ENCODE results near the gene SEC31B. TPM values are rescaled to one million over a fixed set of nuclear protein-coding genes. Genes with fewer than 3 reads are reported as not detected.

Gene SEC31B
- total RNA-seq, 2 donors from 2014 or later, result 9.0 to 13.6 TPM

DNA sequence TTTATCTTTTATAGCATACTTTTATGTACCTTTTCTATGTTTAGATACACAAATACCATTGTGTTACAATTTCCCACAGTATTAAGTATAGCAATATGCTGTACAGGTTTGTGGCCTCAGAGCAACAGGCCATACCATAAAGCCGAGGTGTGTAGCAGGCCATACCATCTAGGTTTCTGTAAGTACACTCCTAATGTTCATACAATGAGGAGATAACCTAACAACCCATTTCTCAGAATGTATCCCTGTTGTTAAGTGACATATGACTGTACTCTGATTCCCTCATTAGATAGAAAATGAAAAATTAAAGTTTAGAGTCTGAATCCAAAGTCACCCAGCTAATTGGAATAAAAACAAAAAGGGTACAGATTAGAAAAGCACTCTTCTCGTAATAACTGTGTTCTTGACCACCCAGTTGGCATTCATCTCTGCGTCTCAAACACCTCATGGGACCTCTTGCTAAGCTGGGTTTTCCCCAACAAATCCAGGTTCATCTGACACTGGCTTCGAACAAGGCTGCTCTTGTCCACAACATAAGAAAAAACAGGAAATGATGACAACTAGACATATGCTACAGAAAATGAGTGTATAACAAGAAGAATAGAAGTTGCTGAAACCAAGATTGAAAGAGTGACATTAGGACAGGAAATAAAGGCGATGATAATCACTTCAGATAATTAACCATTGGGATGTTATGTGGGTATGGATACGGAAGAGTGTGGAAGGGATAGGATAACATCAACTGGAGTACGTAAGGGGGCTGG lies 8.6 kb upstream of the SEC31B start:
- Mint-ChIP-seq H3K27ac (no peak overlapping the region), H3K9me3 (no peaks in the 10 kb centered on the region), H3K4me3 (peak overlapping the region; percentile 93), H3K27me3 (ENCODE audit: insufficient read depth) (no peaks in the 10 kb centered on the region), H3K36me3 (ENCODE audit: low read depth) (peaks cover 34% of the 10 kb centered on the region), H3K4me1 (peaks cover 9% of the 10 kb centered on the region)
- H3K4me1 ChIP-seq (ENCODE audit: control insufficient read depth, insufficient read depth, low read length), result no peaks in the 10 kb centered on the region
- no peaks in the 10 kb centered on the region for H3K9me3 ChIP-seq (ENCODE audit: control insufficient read depth, low read length)
- no peak overlapping the region for H3K9ac ChIP-seq (ENCODE audit: extremely low read depth, low read length, poor library complexity, severe bottlenecking)
- H3K4me3 ChIP-seq (ENCODE audit: low read length), result peak overlapping the region; percentile 95
- no peak for DNase-seq
- WGBS, 2 experiments (ENCODE audit: insufficient coverage in 1 of 2, insufficient read length in 1 of 2), result 94% methylated on average over 5 to 7 of the region's 7 CpGs
- H3K36me3 ChIP-seq (ENCODE audit: control insufficient read depth, insufficient read depth, low read length), result peaks cover 42% of the 10 kb centered on the region
- H3K27me3 ChIP-seq (ENCODE audit: control insufficient read depth, insufficient read depth, low read length, poor library complexity, severe bottlenecking), result no peaks in the 10 kb centered on the region
- H3K27ac ChIP-seq (ENCODE audit: low read depth, low read length), result no peak overlapping the region
- TF ChIP-seq, protein P1, sequence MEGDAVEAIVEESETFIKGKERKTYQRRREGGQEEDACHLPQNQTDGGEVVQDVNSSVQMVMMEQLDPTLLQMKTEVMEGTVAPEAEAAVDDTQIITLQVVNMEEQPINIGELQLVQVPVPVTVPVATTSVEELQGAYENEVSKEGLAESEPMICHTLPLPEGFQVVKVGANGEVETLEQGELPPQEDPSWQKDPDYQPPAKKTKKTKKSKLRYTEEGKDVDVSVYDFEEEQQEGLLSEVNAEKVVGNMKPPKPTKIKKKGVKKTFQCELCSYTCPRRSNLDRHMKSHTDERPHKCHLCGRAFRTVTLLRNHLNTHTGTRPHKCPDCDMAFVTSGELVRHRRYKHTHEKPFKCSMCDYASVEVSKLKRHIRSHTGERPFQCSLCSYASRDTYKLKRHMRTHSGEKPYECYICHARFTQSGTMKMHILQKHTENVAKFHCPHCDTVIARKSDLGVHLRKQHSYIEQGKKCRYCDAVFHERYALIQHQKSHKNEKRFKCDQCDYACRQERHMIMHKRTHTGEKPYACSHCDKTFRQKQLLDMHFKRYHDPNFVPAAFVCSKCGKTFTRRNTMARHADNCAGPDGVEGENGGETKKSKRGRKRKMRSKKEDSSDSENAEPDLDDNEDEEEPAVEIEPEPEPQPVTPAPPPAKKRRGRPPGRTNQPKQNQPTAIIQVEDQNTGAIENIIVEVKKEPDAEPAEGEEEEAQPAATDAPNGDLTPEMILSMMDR (conservative IDR thresholded peaks at IDR 0.05), result no peak

DNA sequence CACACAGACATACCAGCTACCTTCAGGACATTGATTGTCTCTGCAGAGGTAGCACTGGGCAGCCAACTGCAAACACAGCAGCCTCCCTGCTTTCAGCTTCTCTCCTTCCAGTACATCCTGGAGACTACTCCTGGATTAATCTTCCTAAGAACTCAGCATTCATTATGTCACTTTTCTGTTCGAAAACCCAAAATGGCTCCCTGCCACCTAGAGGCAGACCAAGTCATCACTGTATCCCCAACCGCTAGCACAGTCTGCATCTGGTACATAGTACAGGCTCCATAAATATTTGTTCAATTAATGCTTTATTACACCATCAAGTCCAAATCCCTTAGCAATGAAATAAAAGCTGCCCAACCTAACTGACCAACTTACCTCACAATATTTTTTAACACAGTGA lies 5.0 kb upstream of the SEC31B start:
- TF ChIP-seq, protein P1 (conservative IDR thresholded peaks at IDR 0.05), result peak; percentile 54
- WGBS, 2 experiments (ENCODE audit: insufficient coverage in 1 of 2, insufficient read length in 1 of 2), result 95 to 100% methylated on average over 1 to 2 of the region's 2 CpGs
- H3K4me3 Mint-ChIP-seq, result no peak overlapping the region
- no peak overlapping the region for H3K27ac Mint-ChIP-seq
- H3K36me3 ChIP-seq (ENCODE audit: control insufficient read depth, insufficient read depth, low read length), result peaks cover 53% of the 10 kb centered on the region
- peaks cover 18% of the 10 kb centered on the region for H3K27me3 Mint-ChIP-seq (ENCODE audit: insufficient read depth)
- H3K4me3 ChIP-seq (ENCODE audit: low read length), result no peak overlapping the region
- peaks cover 4% of the 10 kb centered on the region for H3K4me1 ChIP-seq (ENCODE audit: control insufficient read depth, insufficient read depth, low read length)
- H3K9me3 Mint-ChIP-seq, result no peaks in the 10 kb centered on the region
- no peaks in the 10 kb centered on the region for H3K9me3 ChIP-seq (ENCODE audit: control insufficient read depth, low read length)
- H3K27me3 ChIP-seq (ENCODE audit: control insufficient read depth, insufficient read depth, low read length, poor library complexity, severe bottlenecking), result peaks cover 13% of the 10 kb centered on the region
- peaks cover 34% of the 10 kb centered on the region for H3K36me3 Mint-ChIP-seq (ENCODE audit: low read depth)
- H3K27ac ChIP-seq (ENCODE audit: low read depth, low read length), result no peak overlapping the region
- H3K4me1 Mint-ChIP-seq, result peaks cover 5% of the 10 kb centered on the region
- H3K9ac ChIP-seq (ENCODE audit: extremely low read depth, low read length, poor library complexity, severe bottlenecking), result no peak overlapping the region
- no peak for DNase-seq

DNA sequence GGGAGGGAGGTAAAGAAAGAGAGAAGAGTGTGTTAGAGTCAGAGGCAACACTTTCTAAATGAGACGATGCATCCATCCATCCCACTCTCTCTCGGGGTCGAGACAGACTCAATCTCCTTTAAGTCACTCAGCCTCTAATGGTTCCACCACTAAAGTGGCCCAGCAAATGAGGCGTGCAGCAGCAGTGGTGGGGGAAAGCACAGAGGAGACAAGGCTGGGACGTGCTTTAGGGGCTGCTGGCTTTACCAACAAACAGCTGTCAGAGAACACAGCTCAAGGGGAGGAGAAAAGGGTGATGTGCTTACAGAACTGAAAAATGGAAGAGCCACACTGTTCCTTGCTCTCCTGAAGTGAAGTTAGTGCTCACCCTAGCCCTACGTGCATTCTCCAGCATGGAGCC lies 4.5 kb upstream of the SEC31B start:
- peaks cover 7% of the 10 kb centered on the region for H3K4me1 Mint-ChIP-seq
- peaks cover 53% of the 10 kb centered on the region for H3K36me3 ChIP-seq (ENCODE audit: control insufficient read depth, insufficient read depth, low read length)
- TF ChIP-seq, protein P1 (conservative IDR thresholded peaks at IDR 0.05), result no peak
- no peak overlapping the region for H3K27ac ChIP-seq (ENCODE audit: low read depth, low read length)
- DNase-seq, result no peak
- peaks cover 20% of the 10 kb centered on the region for H3K27me3 Mint-ChIP-seq (ENCODE audit: insufficient read depth)
- peaks cover 34% of the 10 kb centered on the region for H3K36me3 Mint-ChIP-seq (ENCODE audit: low read depth)
- peaks cover 4% of the 10 kb centered on the region for H3K4me1 ChIP-seq (ENCODE audit: control insufficient read depth, insufficient read depth, low read length)
- no peaks in the 10 kb centered on the region for H3K9me3 ChIP-seq (ENCODE audit: control insufficient read depth, low read length)
- no peak overlapping the region for H3K4me3 Mint-ChIP-seq
- no peak overlapping the region for H3K27ac Mint-ChIP-seq
- no peak overlapping the region for H3K4me3 ChIP-seq (ENCODE audit: low read length)
- no peak overlapping the region for H3K9ac ChIP-seq (ENCODE audit: extremely low read depth, low read length, poor library complexity, severe bottlenecking)
- WGBS, 2 experiments (ENCODE audit: insufficient coverage in 1 of 2, insufficient read length in 1 of 2), result 95 to 100% methylated on average over 2 to 6 of the region's 6 CpGs
- H3K9me3 Mint-ChIP-seq, result no peaks in the 10 kb centered on the region
- H3K27me3 ChIP-seq (ENCODE audit: control insufficient read depth, insufficient read depth, low read length, poor library complexity, severe bottlenecking), result peaks cover 17% of the 10 kb centered on the region
